WTC11 (cell line): ENCODE data around the gene LIG3. TPM values are rescaled to one million over a fixed set of nuclear protein-coding genes. Genes with fewer than 3 reads are reported as not detected.

Experiments used
- ATAC-seq: fragments of 200-7000 bp; cut with Tn5 transposase; 2 replicates; pipeline ENCODE4 v1.10.0; 2021; ENCODE audit warnings: mild to moderate bottlenecking, moderate library complexity
- CTCF ChIA-PET: fragments of 300-600 bp; sonication (Branson Sonifier 250); formaldehyde crosslinking; loops from one replicate; lab custom pipeline; 2021; ENCODE audit warnings: antibody characterized with exemption; lab: Charles Lee
- POLR2A ChIA-PET: fragments of 350-600 bp; sonication (Branson Sonifier 250); formaldehyde crosslinking; loops from one replicate; lab custom pipeline; 2021; ENCODE audit warnings: antibody characterized with exemption; lab: Charles Lee
- DNase-seq: peaks from one replicate; pipeline ENCODE4 v3.0.0; 2021; ENCODE audit warnings: low spot score
- H3K27ac Mint-ChIP-seq: 2 replicates; pipeline ENCODE4 v1.8.0; 2021; ENCODE audit warnings: mixed read lengths
- H3K27me3 Mint-ChIP-seq: 2 replicates; pipeline ENCODE4 v1.8.0; 2021; ENCODE audit warnings: low read depth, mild to moderate bottlenecking, moderate library complexity, mixed read lengths
- H3K36me3 Mint-ChIP-seq: 2 replicates; pipeline ENCODE4 v1.8.0; 2021; ENCODE audit warnings: mixed read lengths
- H3K4me1 Mint-ChIP-seq: 2 replicates; pipeline ENCODE4 v1.8.0; 2022; ENCODE audit warnings: mixed read lengths
- H3K4me3 Mint-ChIP-seq: 2 replicates; pipeline ENCODE4 v1.8.0; 2021; ENCODE audit warnings: mild to moderate bottlenecking, moderate library complexity, mixed read lengths
- H3K9me3 Mint-ChIP-seq: 2 replicates; pipeline ENCODE4 v1.8.0; 2021; ENCODE audit warnings: mixed read lengths
- AFF4 ChIP-seq: sonication (generic); formaldehyde crosslinking; IDR thresholded peaks from 2 replicates; pipeline ENCODE4 v1.8.1; 2023; ENCODE audit warnings: mild to moderate bottlenecking, missing genetic modification reagents, borderline replicate concordance
- ATF1 ChIP-seq: sonication (generic); formaldehyde crosslinking; IDR thresholded peaks from 2 replicates; pipeline ENCODE4 v1.8.1; 2023; ENCODE audit warnings: mild to moderate bottlenecking, moderate library complexity, missing genetic modification reagents
- CBFB ChIP-seq: sonication (generic); formaldehyde crosslinking; IDR thresholded peaks from 2 replicates; pipeline ENCODE4 v1.8.1; 2022; ENCODE audit warnings: mild to moderate bottlenecking, low read depth, missing genetic modification reagents
- CDX4 ChIP-seq: fragments of 250-450 bp; sonication (Bioruptor Pico); IDR thresholded peaks from 2 replicates; pipeline ENCODE4 v1.9.0; 2021; ENCODE audit warnings: moderate library complexity, mild to moderate bottlenecking, inconsistent platforms, borderline replicate concordance
- CREM ChIP-seq: sonication (generic); formaldehyde crosslinking; IDR thresholded peaks from 2 replicates; pipeline ENCODE4 v1.8.1; 2022; ENCODE audit warnings: mild to moderate bottlenecking, missing genetic modification reagents, moderate library complexity
- E2F4 ChIP-seq: sonication (generic); formaldehyde crosslinking; IDR thresholded peaks from 2 replicates; pipeline ENCODE4 v1.8.1; 2022; ENCODE audit warnings: low read depth, mild to moderate bottlenecking, moderate library complexity, missing genetic modification reagents, borderline replicate concordance
- ELF4 ChIP-seq: sonication (generic); formaldehyde crosslinking; IDR thresholded peaks from 2 replicates; pipeline ENCODE4 v1.8.1; 2022; ENCODE audit warnings: low read depth, mild to moderate bottlenecking, moderate library complexity, missing genetic modification reagents
- ERG ChIP-seq: fragments of 250-450 bp; sonication (Bioruptor Pico); IDR thresholded peaks from 2 replicates; pipeline ENCODE4 v1.8.0; 2021; ENCODE audit warnings: mild to moderate bottlenecking
- ETV6 ChIP-seq: sonication (generic); formaldehyde crosslinking; IDR thresholded peaks from 2 replicates; pipeline ENCODE4 v1.8.1; 2022; ENCODE audit warnings: mild to moderate bottlenecking, missing genetic modification reagents
- GTF2I ChIP-seq: fragments of 250-450 bp; sonication (Bioruptor Pico); conservative IDR thresholded peaks from 2 replicates; pipeline ENCODE4 v1.4.0; 2021; ENCODE audit warnings: mild to moderate bottlenecking
- HMGA2 ChIP-seq: fragments of 250-450 bp; sonication (Bioruptor Pico); IDR thresholded peaks from 2 replicates; pipeline ENCODE4 v1.4.0; 2021; ENCODE audit warnings: mild to moderate bottlenecking, moderate library complexity
- IRF2 ChIP-seq: sonication (generic); formaldehyde crosslinking; IDR thresholded peaks from 2 replicates; pipeline ENCODE4 v1.8.0; 2022; ENCODE audit warnings: low read depth, missing genetic modification reagents, borderline replicate concordance
- JAZF1 ChIP-seq: fragments of 250-450 bp; sonication (Bioruptor Pico); IDR thresholded peaks from 2 replicates; pipeline ENCODE4 v1.9.0; 2021; ENCODE audit warnings: moderate library complexity, mild to moderate bottlenecking, inconsistent platforms
- JUN ChIP-seq: sonication (generic); formaldehyde crosslinking; IDR thresholded peaks from 2 replicates; pipeline ENCODE4 v1.8.0; 2023; ENCODE audit warnings: mild to moderate bottlenecking, missing genetic modification reagents
- NFYB ChIP-seq: sonication (generic); formaldehyde crosslinking; conservative IDR thresholded peaks from 2 replicates; pipeline ENCODE4 v1.8.0; 2022; ENCODE audit warnings: low read depth, missing genetic modification reagents
- PREB ChIP-seq: sonication (generic); formaldehyde crosslinking; IDR thresholded peaks from 2 replicates; pipeline ENCODE4 v1.8.1; 2022; ENCODE audit warnings: mild to moderate bottlenecking, missing genetic modification reagents, moderate library complexity, borderline replicate concordance
- RELA ChIP-seq: sonication (generic); formaldehyde crosslinking; IDR thresholded peaks from 2 replicates; pipeline ENCODE4 v1.8.1; 2022; ENCODE audit warnings: missing genetic modification reagents, mild to moderate bottlenecking, borderline replicate concordance
- STAT6 ChIP-seq: sonication (generic); formaldehyde crosslinking; conservative IDR thresholded peaks from 2 replicates; pipeline ENCODE4 v1.8.1; 2023; ENCODE audit warnings: mild to moderate bottlenecking, low read depth, missing genetic modification reagents, moderate library complexity
- ZBTB43 ChIP-seq: sonication (generic); formaldehyde crosslinking; IDR thresholded peaks from 2 replicates; pipeline ENCODE4 v1.8.1; 2023; ENCODE audit warnings: mild to moderate bottlenecking, missing genetic modification reagents
- ZNF121 ChIP-seq: sonication (generic); formaldehyde crosslinking; IDR thresholded peaks from 2 replicates; pipeline ENCODE4 v1.8.0; 2023; ENCODE audit warnings: missing genetic modification reagents
- total RNA-seq: library from RNA; stranded (reverse); gene quantifications from 3 replicates; pipeline ENCODE4 v1.2.3, GENCODE V29; 2021

Gene LIG3
- total RNA-seq, 1 experiment from 2014 or later = 92.3 TPM

GRCh38 chr17:34988644-34989043 lies 8.3 kb downstream of the LIG3 start (continued):
- no peak for TF ChIP-seq AFF4 (CRISPR knock-in tag)
- TF ChIP-seq GTF2I (CRISPR knock-in tag) = no peak
- no peak for TF ChIP-seq PREB (CRISPR knock-in tag)

GRCh38 chr17:34989473-34989872 lies 9.2 kb downstream of the LIG3 start:
- H3K27ac Mint-ChIP-seq = no peak overlapping the region
- POLR2A ChIA-PET = no interaction called here

GRCh38 chr17:34990921-34991365 lies 10.6 kb downstream of the LIG3 start:
- Mint-ChIP-seq H3K36me3 (peaks cover 91% of the 10 kb centered on the region), H3K4me3 (no peak overlapping the region), H3K9me3 (no peaks in the 10 kb centered on the region), H3K27me3 (no peaks in the 10 kb centered on the region), H3K4me1 (no peaks in the 10 kb centered on the region), H3K27ac (no peak overlapping the region)
- ChIA-PET POLR2A (no interaction called here), CTCF (interaction anchor here (1.0 to 2.9 kb wide), 2 partner anchors 9 to 130 kb away, joined by 3 to 12 read pairs; partner anchors contain the start of gene FNDC8)
- ATAC-seq = no peak
- TF ChIP-seq HMGA2 (CRISPR knock-in tag) (no peak), NFYB (CRISPR knock-in tag) (no peak), ZBTB43 (CRISPR knock-in tag) (no peak), CDX4 (CRISPR knock-in tag) (no peak), STAT6 (CRISPR knock-in tag) (no peak), E2F4 (CRISPR knock-in tag) (no peak), CBFB (CRISPR knock-in tag) (no peak), ZNF121 (CRISPR knock-in tag) (no peak), RELA (CRISPR knock-in tag) (no peak), ETV6 (CRISPR knock-in tag) (no peak), ERG (CRISPR knock-in tag) (no peak), ATF1 (CRISPR knock-in tag) (no peak), ELF4 (CRISPR knock-in tag) (no peak), PREB (CRISPR knock-in tag) (no peak), CREM (CRISPR knock-in tag) (no peak)
- DNase-seq = no peak

More at GRCh38 chr17:34989473-34989872, 9.2 kb downstream of the LIG3 start:
- DNase-seq (no peak), ATAC-seq (no peak)
- Mint-ChIP-seq H3K4me3 (no peak overlapping the region), H3K27me3 (no peaks in the 10 kb centered on the region), H3K9me3 (no peaks in the 10 kb centered on the region), H3K36me3 (peaks cover 88% of the 10 kb centered on the region), H3K4me1 (no peaks in the 10 kb centered on the region)
- TF ChIP-seq JUN (CRISPR knock-in tag) (no peak), JAZF1 (CRISPR knock-in tag) (no peak), IRF2 (CRISPR knock-in tag) (no peak)
- CTCF ChIA-PET = interaction anchor here (2.9 kb wide), 1 partner anchor 131 kb away, joined by 12 read pairs; the partner anchor contains the start of gene FNDC8
